Endothelial cell of umbilical vein (primary cell): Measurements from ENCODE around the gene FAM114A2.

Source experiments
- POLR2A ChIP-seq: IDR thresholded peaks from 2 replicates; pipeline ENCODE4 v1.6.1; 2012; ENCODE audit warnings: low read depth, mild to moderate bottlenecking, control low read depth, low read length
- TF ChIP-seq, protein P1 (sequence below), 2 donors: IDR thresholded peaks; 1 replicate in 1 of 2; 2 replicates in 1 of 2; pipeline ENCODE4 v1.5.1; 2011; ENCODE audit warnings: low read length in 2 of 2, mild to moderate bottlenecking in 2 of 2, moderate library complexity in 2 of 2, control low read depth in 1 of 2, inconsistent platforms in 1 of 2, low read depth in 1 of 2; ENCODE audit not compliant: insufficient read depth in 1 of 2; ENCODE audit errors: extremely low read depth in 1 of 2

- TF ChIP-seq POLR2A, result no peak
- TF ChIP-seq, protein P1, sequence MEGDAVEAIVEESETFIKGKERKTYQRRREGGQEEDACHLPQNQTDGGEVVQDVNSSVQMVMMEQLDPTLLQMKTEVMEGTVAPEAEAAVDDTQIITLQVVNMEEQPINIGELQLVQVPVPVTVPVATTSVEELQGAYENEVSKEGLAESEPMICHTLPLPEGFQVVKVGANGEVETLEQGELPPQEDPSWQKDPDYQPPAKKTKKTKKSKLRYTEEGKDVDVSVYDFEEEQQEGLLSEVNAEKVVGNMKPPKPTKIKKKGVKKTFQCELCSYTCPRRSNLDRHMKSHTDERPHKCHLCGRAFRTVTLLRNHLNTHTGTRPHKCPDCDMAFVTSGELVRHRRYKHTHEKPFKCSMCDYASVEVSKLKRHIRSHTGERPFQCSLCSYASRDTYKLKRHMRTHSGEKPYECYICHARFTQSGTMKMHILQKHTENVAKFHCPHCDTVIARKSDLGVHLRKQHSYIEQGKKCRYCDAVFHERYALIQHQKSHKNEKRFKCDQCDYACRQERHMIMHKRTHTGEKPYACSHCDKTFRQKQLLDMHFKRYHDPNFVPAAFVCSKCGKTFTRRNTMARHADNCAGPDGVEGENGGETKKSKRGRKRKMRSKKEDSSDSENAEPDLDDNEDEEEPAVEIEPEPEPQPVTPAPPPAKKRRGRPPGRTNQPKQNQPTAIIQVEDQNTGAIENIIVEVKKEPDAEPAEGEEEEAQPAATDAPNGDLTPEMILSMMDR (IDR thresholded peaks at IDR 0.05; ENCODE audit: extremely low read depth in 1 of 2, insufficient read depth in 1 of 2, low read depth in 1 of 2, low read length in 2 of 2), result no peak
These were observed 69.2 kb downstream of the FAM114A2 start for GRCh38 chr5:153969563-153969895.
